B cell (primary cell): Measurements from ENCODE around the gene PAQR5. TPM values are rescaled to one million over a fixed set of nuclear protein-coding genes. Genes with fewer than 3 reads are reported as not detected.
A peak's percentile ranks its signal among the peaks of the same experiment; 100 is the strongest.

ENCODE experiments used
- ATAC-seq: fragments of 200-7000 bp; cut with Tn5 transposase; one replicate; pipeline ENCODE4 v1.10.0; 2021; ENCODE audit warnings: low read depth, mild to moderate bottlenecking, moderate number of reproducible peaks, moderate library complexity
- CTCF ChIA-PET: fragments of 350-600 bp; sonication (Branson Sonifier 250); formaldehyde crosslinking; loops from one replicate; lab custom pipeline; 2021; ENCODE audit warnings: antibody characterized with exemption, inconsistent platforms; lab: Charles Lee
- POLR2A ChIA-PET: fragments of 350-600 bp; sonication (Branson Sonifier 250); formaldehyde crosslinking; loops from one replicate; lab custom pipeline; 2021; ENCODE audit warnings: antibody characterized with exemption; lab: Charles Lee
- DNase-seq: peaks from one replicate; pipeline ENCODE4 v3.0.0; 2013
- H2AFZ ChIP-seq: 2 replicates; pipeline ENCODE4 v1.6.1; 2012; ENCODE audit warnings: mild to moderate bottlenecking, low read depth, low read length; ENCODE audit not compliant: insufficient read depth, poor library complexity, severe bottlenecking
- H3K27ac ChIP-seq, 2 donors: 1 replicate in 1 of 2; 2 replicates in 1 of 2; pipeline ENCODE4 v1.5.1; 2012 to 2013; ENCODE audit warnings: low read length in 2 of 2, mild to moderate bottlenecking in 2 of 2, moderate library complexity in 1 of 2
- H3K27me3 ChIP-seq, 4 experiments: fragments of 200-600 bp in 1 of 4; sonication (generic) in 1 of 4; replicated peaks in 1 of 4; 1 replicate in 2 of 4; 2 replicates in 2 of 4; pipeline versions ENCODE4 v1.6.1 to v1.7.0; 2013 to 2016; ENCODE audit warnings: low read length in 3 of 4, mild to moderate bottlenecking in 2 of 4, mixed read lengths in 1 of 4, moderate library complexity in 1 of 4; ENCODE audit not compliant: insufficient read depth in 4 of 4, control insufficient read depth in 3 of 4; ENCODE audit errors: control extremely low read depth in 1 of 4
- H3K36me3 ChIP-seq, 2 experiments: replicated peaks in 1 of 2; 1 replicate in 1 of 2; 2 replicates in 1 of 2; pipeline versions ENCODE4 v1.6.1 to v1.7.1; 2013; ENCODE audit warnings: low read length in 1 of 2; ENCODE audit not compliant: insufficient read depth in 2 of 2, control insufficient read depth in 1 of 2; ENCODE audit errors: control extremely low read depth in 1 of 2, extremely low read depth in 1 of 2
- H3K4me1 ChIP-seq, 2 donors: fragments of 200-600 bp in 1 of 2; sonication (generic) in 1 of 2; 1 replicate in 1 of 2; 2 replicates in 1 of 2; pipeline versions ENCODE4 v1.5.1 to v1.6.1; 2013 to 2017; ENCODE audit warnings: low read length in 2 of 2; ENCODE audit not compliant: control insufficient read depth in 2 of 2, insufficient read depth in 2 of 2
- H3K4me2 ChIP-seq: replicated peaks from 2 replicates; pipeline ENCODE3; 2012; ENCODE audit warnings: mild to moderate bottlenecking, low read depth, low read length; ENCODE audit not compliant: poor library complexity, severe bottlenecking
- H3K4me3 ChIP-seq, 5 experiments: fragments of 200-600 bp in 1 of 5; sonication (generic) in 1 of 5; 1 replicate in 3 of 5; 2 replicates in 2 of 5; pipeline versions ENCODE4 v1.5.1 to v1.7.0; 2011 to 2016; ENCODE audit warnings: low read length in 4 of 5, mild to moderate bottlenecking in 4 of 5, low read depth in 2 of 5, control low read depth in 1 of 5, moderate library complexity in 1 of 5; ENCODE audit not compliant: insufficient read depth in 1 of 5; ENCODE audit errors: control extremely low read depth in 1 of 5, extremely low read depth in 1 of 5
- H3K79me2 ChIP-seq: fragments of 200-600 bp; sonication (generic); one replicate; pipeline ENCODE4 v1.6.0; 2016; ENCODE audit warnings: low read length; ENCODE audit not compliant: control insufficient read depth, insufficient read depth
- H3K9ac ChIP-seq: fragments of 200-600 bp; sonication (generic); 2 replicates; pipeline ENCODE4 v1.6.1; 2017; ENCODE audit warnings: mild to moderate bottlenecking, low read length, moderate library complexity
- H3K9me3 ChIP-seq, 3 donors: one replicate each; pipeline versions ENCODE4 v1.6.1 to v1.7.1; 2013; ENCODE audit warnings: low read length in 2 of 3; ENCODE audit not compliant: control insufficient read depth in 2 of 3, insufficient read depth in 1 of 3; ENCODE audit errors: control extremely low read depth in 1 of 3
- H4K20me1 ChIP-seq: 2 replicates; pipeline ENCODE4 v1.6.0; 2012; ENCODE audit warnings: mild to moderate bottlenecking, low read length; ENCODE audit not compliant: insufficient read depth, control insufficient read depth, poor library complexity, severe bottlenecking
- H3K27ac Mint-ChIP-seq: one replicate; pipeline ENCODE4 v1.8.0; 2021; ENCODE audit warnings: mixed read lengths
- H3K27me3 Mint-ChIP-seq: one replicate; pipeline ENCODE4 v1.8.0; 2021; ENCODE audit warnings: mixed read lengths
- H3K4me1 Mint-ChIP-seq: one replicate; pipeline ENCODE4 v1.8.0; 2021; ENCODE audit warnings: mixed read lengths
- H3K4me3 Mint-ChIP-seq: one replicate; pipeline ENCODE4 v1.8.0; 2021; ENCODE audit warnings: mixed read lengths
- H3K9me3 Mint-ChIP-seq: one replicate; pipeline ENCODE4 v1.8.0; 2022; ENCODE audit warnings: mixed read lengths; ENCODE audit not compliant: insufficient read depth
- EZH2 ChIP-seq: IDR thresholded peaks from 2 replicates; pipeline ENCODE4 v1.6.1; 2012; ENCODE audit warnings: borderline replicate concordance, low read depth, mild to moderate bottlenecking, moderate library complexity, low read length; ENCODE audit not compliant: insufficient read depth, poor library complexity, severe bottlenecking
- WGBS: methylation state at CpG from one replicate; pipeline ENCODE4 v1.1.5; 2013; ENCODE audit warnings: missing lambda C conversion rate; ENCODE audit not compliant: insufficient coverage; 5-methylcytosine and 5-hydroxymethylcytosine counted together
- intact Hi-C: fragments of 100-400 bp; cut with micrococcal nuclease; formaldehyde crosslinking; loops from one replicate; pipeline ENCODE4 v1.10.0; 2022
- polyA plus RNA-seq: library from polyadenylated mRNA; depleted of rRNA; stranded (reverse); fragments of >200 nt; gene quantifications from 2 replicates; pipeline ENCODE4 v1.2.3, GENCODE V29; 2012
- total RNA-seq, 2 donors: library from RNA; stranded (reverse); fragments of 120-200 nt in 1 of 2; gene quantifications; 1 replicate in 1 of 2; 2 replicates in 1 of 2; pipeline versions ENCODE4 v1.2.3 to v1.2.4, GENCODE V29; 2013 to 2022
- TF ChIP-seq, protein P1 (sequence below): fragments of 200-600 bp; IDR thresholded peaks from one replicate; pipeline ENCODE4 v1.8.0; 2022; ENCODE audit warnings: antibody characterized with exemption, mild to moderate bottlenecking

Gene PAQR5
- total and polyA plus RNA-seq, 2 donors (not counting 1 experiment from before 2014, with no cell fraction given) = not detected

DNA sequence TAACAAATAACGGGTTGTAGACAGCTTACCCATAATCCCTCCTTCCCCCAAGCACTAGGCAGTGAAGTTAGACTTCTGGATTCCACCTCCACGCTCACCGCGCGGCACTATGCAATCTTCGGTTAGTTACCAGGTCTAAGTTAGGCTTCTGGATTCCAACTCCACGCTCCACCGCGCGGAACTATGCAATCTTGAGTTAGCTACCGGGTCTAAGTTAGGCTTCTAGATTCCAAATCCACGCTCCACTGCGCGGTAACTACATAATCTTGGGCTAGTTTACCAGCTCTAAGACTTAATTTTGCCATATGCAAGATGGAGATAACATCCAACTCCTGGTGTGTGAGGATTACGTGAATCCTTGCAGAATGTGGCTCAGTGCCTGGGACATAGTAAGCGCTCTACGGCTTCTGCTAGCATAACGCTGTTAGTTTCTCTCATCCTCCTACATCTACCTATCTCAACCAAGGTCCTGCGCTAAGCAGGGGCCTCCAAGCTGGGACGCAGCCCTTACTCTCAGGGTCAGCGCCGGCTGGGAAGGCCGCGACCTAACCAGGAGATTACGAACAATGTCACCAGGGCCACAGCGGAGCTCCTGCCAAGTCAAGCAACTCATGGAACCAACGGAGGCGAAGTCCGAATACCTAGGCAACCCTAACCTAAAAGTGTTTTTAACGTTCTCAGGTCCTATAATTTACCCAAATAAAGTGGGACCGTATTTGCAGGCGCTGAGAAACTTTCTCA is 153.4 kb downstream of the PAQR5 start:
- peak overlapping the region; percentile 97 for H3K9ac ChIP-seq
- peak overlapping the region; percentile 100 for H3K27ac Mint-ChIP-seq
- H3K4me1 ChIP-seq = peaks cover 26% of the 10 kb centered on the region in 2 donors
- H3K4me3 Mint-ChIP-seq = peak overlapping the region; percentile 100
- peaks cover 39% of the 10 kb centered on the region for H3K4me1 Mint-ChIP-seq
- H3K4me3 ChIP-seq = peak overlapping the region; percentile 77 to 97 (median 88)
- no peaks in the 10 kb centered on the region for H3K9me3 Mint-ChIP-seq
- ATAC-seq (peak; percentile 28), DNase-seq (no peak)
- peaks cover 40% of the 10 kb centered on the region for H4K20me1 ChIP-seq
- WGBS = 12% methylated on average over 31 of the region's 32 CpGs
- H3K27ac ChIP-seq = peak overlapping the region; percentile 77 to 93
- H3K9me3 ChIP-seq = no peaks in the 10 kb centered on the region
- peak overlapping the region; percentile 80 for H3K4me2 ChIP-seq
- TF ChIP-seq, protein P1, sequence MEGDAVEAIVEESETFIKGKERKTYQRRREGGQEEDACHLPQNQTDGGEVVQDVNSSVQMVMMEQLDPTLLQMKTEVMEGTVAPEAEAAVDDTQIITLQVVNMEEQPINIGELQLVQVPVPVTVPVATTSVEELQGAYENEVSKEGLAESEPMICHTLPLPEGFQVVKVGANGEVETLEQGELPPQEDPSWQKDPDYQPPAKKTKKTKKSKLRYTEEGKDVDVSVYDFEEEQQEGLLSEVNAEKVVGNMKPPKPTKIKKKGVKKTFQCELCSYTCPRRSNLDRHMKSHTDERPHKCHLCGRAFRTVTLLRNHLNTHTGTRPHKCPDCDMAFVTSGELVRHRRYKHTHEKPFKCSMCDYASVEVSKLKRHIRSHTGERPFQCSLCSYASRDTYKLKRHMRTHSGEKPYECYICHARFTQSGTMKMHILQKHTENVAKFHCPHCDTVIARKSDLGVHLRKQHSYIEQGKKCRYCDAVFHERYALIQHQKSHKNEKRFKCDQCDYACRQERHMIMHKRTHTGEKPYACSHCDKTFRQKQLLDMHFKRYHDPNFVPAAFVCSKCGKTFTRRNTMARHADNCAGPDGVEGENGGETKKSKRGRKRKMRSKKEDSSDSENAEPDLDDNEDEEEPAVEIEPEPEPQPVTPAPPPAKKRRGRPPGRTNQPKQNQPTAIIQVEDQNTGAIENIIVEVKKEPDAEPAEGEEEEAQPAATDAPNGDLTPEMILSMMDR = no peak
- no peak for TF ChIP-seq EZH2
- intact Hi-C loops = loop anchor here (1.0 to 5.0 kb wide), 7 partner anchors 9 to 1311 kb away; partner anchors contain the start of genes GLCE, KIF23, TLE3 and UACA
- CTCF ChIA-PET = interaction anchor here (1.4 to 5.3 kb wide), 3 partner anchors 9 to 38 kb away, joined by 3 to 42 read pairs (median 5); partner anchors contain the start of gene KIF23
- H3K27me3 ChIP-seq = no peaks in the 10 kb centered on the region
- no peaks in the 10 kb centered on the region for H3K27me3 Mint-ChIP-seq
- peaks cover 25% of the 10 kb centered on the region for H3K79me2 ChIP-seq
- POLR2A ChIA-PET = interaction anchor here (0.7 to 3.4 kb wide), 10 partner anchors 9 to 1667 kb away, joined by 3 to 30 read pairs (median 5); partner anchors contain the start of genes GLCE and KIF23
- peak overlapping the region; percentile 100 for H2AFZ ChIP-seq
- H3K36me3 ChIP-seq = peaks cover 0 to 29% of the 10 kb centered on the region in 2 experiments
